Upper lobe of right lung (tissue), 1 donor: ENCODE results near the gene NCF4. TPM values are rescaled to one million over a fixed set of nuclear protein-coding genes. Genes with fewer than 3 reads are reported as not detected.

Experiments used
- ATAC-seq: fragments of 200-7000 bp; cut with Tn5 transposase; one replicate; pipeline ENCODE4 v1.9.1; 2020; ENCODE audit warnings: mild to moderate bottlenecking, moderate library complexity
- DNase-seq: peaks from one replicate; pipeline ENCODE4 v3.0.0-alpha.2; 2020
- H3K27ac ChIP-seq: fragments of 200-600 bp; one replicate; pipeline ENCODE4 v1.8.0; 2022
- H3K27me3 ChIP-seq: fragments of 200-600 bp; one replicate; pipeline ENCODE4 v1.8.0; 2022; ENCODE audit warnings: mild to moderate bottlenecking
- H3K36me3 ChIP-seq: fragments of 200-600 bp; one replicate; pipeline ENCODE4 v1.8.0; 2022
- H3K4me1 ChIP-seq: fragments of 200-600 bp; one replicate; pipeline ENCODE4 v1.8.0; 2022
- H3K4me3 ChIP-seq: fragments of 200-600 bp; one replicate; pipeline ENCODE4 v1.8.0; 2022; ENCODE audit warnings: mild to moderate bottlenecking
- H3K9me3 ChIP-seq: fragments of 200-600 bp; one replicate; pipeline ENCODE4 v1.8.0; 2022
- intact Hi-C: fragments of 100-400 bp; cut with DNase I; formaldehyde crosslinking; loops from one replicate; pipeline ENCODE4 v1.11.0; 2022
- total RNA-seq: library from RNA; stranded (reverse); fragmentation: NEBNext Ultra II Directional; extraction: Animal tissue kit (Norgen Biotek cat#: 25700); gene quantifications from one replicate; pipeline ENCODE4 v1.2.1, GENCODE V29; 2021
- TF ChIP-seq, protein P1 (sequence below): fragments of 200-600 bp; IDR thresholded peaks from one replicate; pipeline ENCODE4 v1.8.0; 2022; ENCODE audit warnings: antibody characterized with exemption
- donor health status: DM: no; HTN: yes; CAD: no; lungs with severe emphysema.

Gene NCF4
- total RNA-seq, 1 donor from 2014 or later = 37.0 TPM

DNA sequence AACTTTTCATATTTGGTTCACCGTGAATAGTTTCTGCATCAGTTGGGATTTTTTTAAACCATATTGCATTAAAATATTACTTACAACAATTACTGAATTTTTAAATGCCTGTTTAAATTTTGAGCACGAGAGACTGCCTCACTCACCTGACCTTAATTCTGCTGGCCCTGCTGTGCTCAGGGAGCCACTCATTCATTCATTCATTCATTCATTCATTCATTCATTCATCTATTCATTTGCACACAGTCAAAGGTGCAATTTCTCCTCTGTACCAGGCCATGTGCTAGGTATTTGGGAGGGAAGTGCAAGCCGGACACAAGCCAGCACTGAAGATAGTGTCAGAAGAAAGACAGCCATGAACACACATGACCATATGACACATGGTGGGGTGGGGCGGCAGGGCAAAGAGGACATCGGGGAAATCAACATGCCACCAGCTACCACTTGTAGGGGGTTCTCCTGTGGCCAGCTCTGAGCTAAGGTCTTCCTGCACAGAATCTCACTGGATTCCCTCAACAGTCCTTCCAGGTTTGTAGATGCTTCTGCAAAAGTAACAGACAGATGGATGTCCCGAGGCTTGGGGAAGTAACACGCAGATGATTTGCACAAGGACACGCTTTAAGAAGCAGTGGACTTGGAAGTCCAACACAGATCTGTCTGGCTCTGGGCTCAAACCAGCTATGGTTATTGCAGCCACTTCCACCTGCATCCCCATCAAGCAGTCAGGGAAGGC, 52.1 kb downstream of the NCF4 start:
- intact Hi-C loops = no loop called here
- TF ChIP-seq, protein P1, sequence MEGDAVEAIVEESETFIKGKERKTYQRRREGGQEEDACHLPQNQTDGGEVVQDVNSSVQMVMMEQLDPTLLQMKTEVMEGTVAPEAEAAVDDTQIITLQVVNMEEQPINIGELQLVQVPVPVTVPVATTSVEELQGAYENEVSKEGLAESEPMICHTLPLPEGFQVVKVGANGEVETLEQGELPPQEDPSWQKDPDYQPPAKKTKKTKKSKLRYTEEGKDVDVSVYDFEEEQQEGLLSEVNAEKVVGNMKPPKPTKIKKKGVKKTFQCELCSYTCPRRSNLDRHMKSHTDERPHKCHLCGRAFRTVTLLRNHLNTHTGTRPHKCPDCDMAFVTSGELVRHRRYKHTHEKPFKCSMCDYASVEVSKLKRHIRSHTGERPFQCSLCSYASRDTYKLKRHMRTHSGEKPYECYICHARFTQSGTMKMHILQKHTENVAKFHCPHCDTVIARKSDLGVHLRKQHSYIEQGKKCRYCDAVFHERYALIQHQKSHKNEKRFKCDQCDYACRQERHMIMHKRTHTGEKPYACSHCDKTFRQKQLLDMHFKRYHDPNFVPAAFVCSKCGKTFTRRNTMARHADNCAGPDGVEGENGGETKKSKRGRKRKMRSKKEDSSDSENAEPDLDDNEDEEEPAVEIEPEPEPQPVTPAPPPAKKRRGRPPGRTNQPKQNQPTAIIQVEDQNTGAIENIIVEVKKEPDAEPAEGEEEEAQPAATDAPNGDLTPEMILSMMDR = no peak

GRCh38 chr22:36913427-36914389, 52.9 kb downstream of the NCF4 start, which contains the start of gene CSF2RB:
Gene CSF2RB (plus strand): TSS chr22:36913628. CDS start chr22:36922208, 8,580 bp downstream.
- Histone ChIP-seq H3K4me1 (peaks cover 10% of the 10 kb centered on the region), H3K27me3 (no peaks in the 10 kb centered on the region), H3K36me3 (no peaks in the 10 kb centered on the region), H3K4me3 (peak within 1 kb of the TSS; percentile 50), H3K27ac (peak within 1 kb of the TSS; percentile 73), H3K9me3 (no peaks in the 10 kb centered on the region)
- intact Hi-C loops = no loop called here
- ATAC-seq (peak; percentile 95), DNase-seq (peak; percentile 80)
- TF ChIP-seq, protein P1 = no peak

More for the DNA sequence above, 52.1 kb downstream of the NCF4 start:
- Histone ChIP-seq H3K36me3 (no peaks in the 10 kb centered on the region), H3K27ac (peak overlapping the region; percentile 73), H3K4me3 (no peak overlapping the region), H3K4me1 (peaks cover 10% of the 10 kb centered on the region), H3K27me3 (no peaks in the 10 kb centered on the region), H3K9me3 (no peaks in the 10 kb centered on the region)
- peak; percentile 51 for ATAC-seq
- no peak for DNase-seq

GRCh38 chr22:36914390-36914752, 53.6 kb downstream of the NCF4 start:
- TF ChIP-seq, protein P1 = no peak
- Histone ChIP-seq H3K36me3 (no peaks in the 10 kb centered on the region), H3K9me3 (no peaks in the 10 kb centered on the region), H3K27ac (peak overlapping the region; percentile 73), H3K4me1 (peaks cover 10% of the 10 kb centered on the region), H3K4me3 (peak overlapping the region; percentile 50), H3K27me3 (no peaks in the 10 kb centered on the region)
- no peak for DNase-seq
- no peak for ATAC-seq
- intact Hi-C loops = no loop called here

- H3K27ac ChIP-seq = no peak overlapping the region
- no peak for ATAC-seq
- no peak overlapping the region for H3K4me3 ChIP-seq
- intact Hi-C loops = no loop called here
- no peaks in the 10 kb centered on the region for H3K36me3 ChIP-seq
- H3K9me3 ChIP-seq = no peaks in the 10 kb centered on the region
- DNase-seq = no peak
- TF ChIP-seq, protein P1 = no peak
- no peaks in the 10 kb centered on the region for H3K27me3 ChIP-seq
- peaks cover 10% of the 10 kb centered on the region for H3K4me1 ChIP-seq
These were observed 55.2 kb downstream of the NCF4 start for GRCh38 chr22:36916034-36916433.

GRCh38 chr22:36918586-36919284, 57.9 kb downstream of the NCF4 start:
- H3K36me3 ChIP-seq = no peaks in the 10 kb centered on the region
- H3K4me1 ChIP-seq = no peaks in the 10 kb centered on the region
- H3K4me3 ChIP-seq = no peak overlapping the region
- intact Hi-C loops = no loop called here
- no peak for ATAC-seq
- TF ChIP-seq, protein P1 = no peak
- no peaks in the 10 kb centered on the region for H3K27me3 ChIP-seq
- H3K9me3 ChIP-seq = no peaks in the 10 kb centered on the region
- no peak for DNase-seq
- no peak overlapping the region for H3K27ac ChIP-seq
